H1 (cell line): ENCODE measurements around the gene YRDC. TPM values are rescaled to one million over a fixed set of nuclear protein-coding genes. Genes with fewer than 3 reads are reported as not detected.
A peak's percentile ranks its signal among the peaks of the same experiment; 100 is the strongest.

Source experiments
- CTCF ChIA-PET: fragments of 300-600 bp; sonication (Branson Sonifier 250); formaldehyde crosslinking; loops from one replicate; lab custom pipeline; 2021; ENCODE audit not compliant: partially characterized antibody; lab: Charles Lee
- POLR2A ChIA-PET: fragments of 300-600 bp; sonication (Branson Sonifier 250); formaldehyde crosslinking; loops from one replicate; lab custom pipeline; 2021; ENCODE audit warnings: inconsistent platforms; ENCODE audit not compliant: partially characterized antibody; lab: Charles Lee
- DNase-seq, 2 experiments: peaks; one replicate each; pipeline versions ENCODE4 v3.0.0 to v3.0.0-alpha.2; 2010 to 2022; ENCODE audit warnings: low spot score in 2 of 2, low read depth in 1 of 2, mixed read lengths in 1 of 2
- FAIRE-seq: peaks from 2 replicates; lab custom pipeline; 2011; peaks lifted over from hg19 to GRCh38; lab: Jason Lieb, UNC
- H2AFZ ChIP-seq: 2 replicates; pipeline ENCODE4 v1.8.1; 2012; ENCODE audit warnings: low read length, inconsistent platforms
- H2AK5ac ChIP-seq: 2 replicates; pipeline ENCODE4 v1.6.1; 2013; ENCODE audit warnings: low read depth, low read length
- H2BK120ac ChIP-seq: replicated peaks from 2 replicates; pipeline ENCODE3; 2013; ENCODE audit warnings: low read depth, low read length, inconsistent platforms
- H2BK12ac ChIP-seq: 2 replicates; pipeline ENCODE4 v1.6.1; 2013; ENCODE audit warnings: low read depth, low read length
- H2BK15ac ChIP-seq: 2 replicates; pipeline ENCODE4 v1.6.1; 2013; ENCODE audit warnings: low read length
- H2BK20ac ChIP-seq: 2 replicates; pipeline ENCODE4 v1.6.1; 2013; ENCODE audit warnings: low read length
- H2BK5ac ChIP-seq: 2 replicates; pipeline ENCODE4 v1.6.1; 2013; ENCODE audit warnings: low read depth, low read length
- H3K14ac ChIP-seq: 2 replicates; pipeline ENCODE4 v1.6.1; 2013; ENCODE audit warnings: inconsistent platforms; ENCODE audit not compliant: insufficient read length
- H3K18ac ChIP-seq: 2 replicates; pipeline ENCODE4 v1.6.1; 2013; ENCODE audit warnings: low read length; ENCODE audit errors: extremely low read depth
- H3K23ac ChIP-seq: 2 replicates; pipeline ENCODE4 v1.6.1; 2013; ENCODE audit warnings: inconsistent platforms; ENCODE audit not compliant: insufficient read length
- H3K23me2 ChIP-seq: 2 replicates; pipeline ENCODE4 v1.6.1; 2013; ENCODE audit warnings: low read depth, low read length
- H3K27ac ChIP-seq: 2 replicates; pipeline ENCODE4 v1.6.1; 2011; ENCODE audit warnings: low read depth, low read length, inconsistent platforms
- H3K27me3 ChIP-seq, 4 experiments: replicated peaks in 1 of 4; 1 replicate in 1 of 4; 2 replicates in 3 of 4; pipeline versions ENCODE4 v1.6.1 to v1.8.1; 2011 to 2013; ENCODE audit warnings: low read length in 3 of 4, mild to moderate bottlenecking in 3 of 4, inconsistent platforms in 2 of 4, mixed read lengths in 2 of 4, moderate library complexity in 1 of 4; ENCODE audit not compliant: control insufficient read depth in 3 of 4, insufficient read depth in 3 of 4; ENCODE audit errors: extremely low read depth in 1 of 4
- H3K36me3 ChIP-seq, 4 experiments: 2 replicates each; pipeline versions ENCODE4 v1.6.1 to v1.8.1; 2011 to 2013; ENCODE audit warnings: mild to moderate bottlenecking in 4 of 4, low read length in 3 of 4, moderate library complexity in 2 of 4, control low read depth in 1 of 4, inconsistent platforms in 1 of 4; ENCODE audit not compliant: insufficient read depth in 4 of 4, control insufficient read depth in 2 of 4
- H3K4ac ChIP-seq: replicated peaks from 2 replicates; pipeline ENCODE3; 2013; ENCODE audit warnings: low read length, low read depth, mixed read lengths, inconsistent platforms; ENCODE audit not compliant: insufficient read length
- H3K4me1 ChIP-seq, 4 experiments: replicated peaks in 1 of 4; 1 replicate in 1 of 4; 2 replicates in 3 of 4; pipeline versions ENCODE4 v1.6.1 to v1.8.1; 2011 to 2013; ENCODE audit warnings: low read length in 3 of 4, inconsistent platforms in 2 of 4, mixed read lengths in 1 of 4; ENCODE audit not compliant: insufficient read depth in 4 of 4, control insufficient read depth in 3 of 4
- H3K4me2 ChIP-seq, 2 experiments: 2 replicates each; pipeline versions ENCODE4 v1.6.1 to v1.8.1; 2011 to 2013; ENCODE audit warnings: low read depth in 2 of 2, low read length in 2 of 2, control low read depth in 1 of 2, inconsistent platforms in 1 of 2, mild to moderate bottlenecking in 1 of 2; ENCODE audit not compliant: insufficient read depth in 1 of 2
- H3K4me3 ChIP-seq, 4 experiments: fragments of 200-600, 300-600 bp in 1 of 4; sonication (generic), shearing (Covaris generic), sonication (Bioruptor Twin) in 1 of 4; 2 replicates each; pipeline versions ENCODE4 v1.5.1 to v1.8.1; 2011 to 2016; ENCODE audit warnings: low read length in 4 of 4, low read depth in 3 of 4, control low read depth in 2 of 4, inconsistent platforms in 2 of 4, mild to moderate bottlenecking in 2 of 4, mixed read lengths in 1 of 4, moderate library complexity in 1 of 4; ENCODE audit not compliant: insufficient read depth in 2 of 4; ENCODE audit errors: extremely low read depth in 1 of 4
- H3K56ac ChIP-seq: replicated peaks from 2 replicates; pipeline ENCODE3; 2013; ENCODE audit warnings: low read depth, mild to moderate bottlenecking, mixed read lengths, low read length, inconsistent platforms; ENCODE audit not compliant: insufficient read length
- H3K79me1 ChIP-seq: 2 replicates; pipeline ENCODE4 v1.6.1; 2013; ENCODE audit warnings: low read depth, low read length, control low read depth
- H3K79me2 ChIP-seq, 2 experiments: 2 replicates each; pipeline versions ENCODE4 v1.6.1 to v1.8.1; 2012 to 2013; ENCODE audit warnings: low read length in 2 of 2, mild to moderate bottlenecking in 2 of 2, inconsistent platforms in 1 of 2; ENCODE audit not compliant: insufficient read depth in 2 of 2, control insufficient read depth in 1 of 2
- H3K9ac ChIP-seq, 4 experiments: replicated peaks in 1 of 4; 1 replicate in 1 of 4; 2 replicates in 3 of 4; pipeline versions ENCODE4 v1.6.1 to v1.8.1; 2011 to 2013; ENCODE audit warnings: low read depth in 3 of 4, low read length in 3 of 4, control low read depth in 2 of 4, mild to moderate bottlenecking in 2 of 4, moderate library complexity in 2 of 4, inconsistent platforms in 1 of 4; ENCODE audit errors: extremely low read depth in 1 of 4
- H3K9me3 ChIP-seq, 2 experiments: 2 replicates each; pipeline versions ENCODE4 v1.6.1 to v1.8.1; 2012 to 2013; ENCODE audit warnings: mild to moderate bottlenecking in 2 of 2, moderate library complexity in 2 of 2, control low read depth in 1 of 2, inconsistent platforms in 1 of 2, low read depth in 1 of 2, low read length in 1 of 2, mixed read lengths in 1 of 2; ENCODE audit not compliant: insufficient read depth in 2 of 2
- H4K20me1 ChIP-seq, 2 experiments: replicated peaks in 1 of 2; 2 replicates each; pipeline versions ENCODE3 to v1.8.1; 2011 to 2013; ENCODE audit warnings: inconsistent platforms in 2 of 2, low read length in 2 of 2, mild to moderate bottlenecking in 1 of 2; ENCODE audit not compliant: insufficient read depth in 2 of 2, control insufficient read depth in 1 of 2
- H4K5ac ChIP-seq: 2 replicates; pipeline ENCODE4 v1.6.1; 2013; ENCODE audit warnings: low read length, low read depth, mixed read lengths, inconsistent platforms; ENCODE audit not compliant: insufficient read length
- H4K8ac ChIP-seq: 2 replicates; pipeline ENCODE4 v1.8.0; 2013; ENCODE audit warnings: mild to moderate bottlenecking, moderate library complexity, low read length, inconsistent platforms; ENCODE audit not compliant: insufficient read depth; ENCODE audit errors: extremely low read depth
- H4K91ac ChIP-seq: replicated peaks from 2 replicates; pipeline ENCODE3; 2013; ENCODE audit warnings: low read length, mixed read lengths, inconsistent platforms; ENCODE audit not compliant: insufficient read length
- CBX5 ChIP-seq: fragments of 300-800, 300-1000 bp; sonication (generic); IDR thresholded peaks from 2 replicates; pipeline ENCODE4 v1.7.1; 2016; ENCODE audit warnings: antibody characterized with exemption, low read length, low read depth
- EGR1 ChIP-seq: IDR thresholded peaks from 2 replicates; pipeline ENCODE4 v1.6.1; 2011; ENCODE audit warnings: low read depth, low read length, borderline replicate concordance
- KDM1A ChIP-seq: fragments of 200-600, 300-600 bp; sonication (generic); IDR thresholded peaks from 2 replicates; pipeline ENCODE4 v1.7.1; 2016; ENCODE audit warnings: mild to moderate bottlenecking, low read length, borderline replicate concordance
- KDM4A ChIP-seq: IDR thresholded peaks from one replicate; pipeline ENCODE4 v1.7.1; 2012; ENCODE audit warnings: low read depth, mild to moderate bottlenecking, moderate library complexity, low read length, inconsistent platforms; ENCODE audit not compliant: severe bottlenecking
- PHF8 ChIP-seq: fragments of 200-600 bp; sonication (generic); conservative IDR thresholded peaks from 2 replicates; pipeline ENCODE4 v1.7.1; 2012; ENCODE audit warnings: low read depth, mild to moderate bottlenecking, inconsistent platforms, low read length, moderate library complexity
- YY1 ChIP-seq: IDR thresholded peaks from 2 replicates; pipeline ENCODE4 v1.6.1; 2011; ENCODE audit warnings: low read depth, mild to moderate bottlenecking, low read length
- WGBS, 2 experiments: shearing (Covaris generic) in 1 of 2; methylation state at CpG; one replicate each; pipeline versions ENCODE4 v1.1.6 to v1.1.7; 2013 to 2015; ENCODE audit warnings: low lambda C conversion rate in 2 of 2, mixed read lengths in 2 of 2, inconsistent platforms in 1 of 2, low coverage in 1 of 2, missing lambda C conversion rate in 1 of 2; ENCODE audit not compliant: insufficient replicate concordance in 2 of 2, insufficient coverage in 1 of 2, insufficient read length in 1 of 2; ENCODE audit errors: extremely low coverage in 1 of 2, missing lambda C conversion rate in 1 of 2; 5-methylcytosine and 5-hydroxymethylcytosine counted together
- polyA plus RNA-seq, 7 experiments: library from polyadenylated mRNA; depleted of rRNA in 3 of 7; stranded (reverse) in 5 of 7; unstranded in 2 of 7; fragments of >200 nt in 5 of 7; fragments of 200-250 nt in 2 of 7; gene quantifications; 1 replicate in 5 of 7; 2 replicates in 1 of 7; 4 replicates in 1 of 7; pipeline versions ENCODE4 v1.2.1 to v1.2.3, GENCODE V29; 2011 to 2013; ENCODE audit warnings: missing spikeins in 2 of 7, mixed read lengths in 2 of 7
- total RNA-seq: library from RNA; stranded (reverse); fragmentation: NEBNext Ultra II Directional; extraction: Animal tissue kit (Norgen Biotek cat#: 25700); gene quantifications from 2 replicates; pipeline ENCODE4 v1.2.1, GENCODE V29; 2021
- TF ChIP-seq, protein P1 (sequence below): IDR thresholded peaks from 2 replicates; pipeline ENCODE4 v1.6.1; 2012; ENCODE audit warnings: inconsistent platforms
- TF ChIP-seq, protein P2 (sequence below): IDR thresholded peaks from 2 replicates; pipeline ENCODE4 v1.6.1; 2012; ENCODE audit warnings: inconsistent platforms

YRDC gene
- total and polyA plus RNA-seq, 2 of the 8 experiments (the other 6 are each of a cell fraction or from before 2014, with no cell fraction given): 21.1 to 21.6 TPM

DNA sequence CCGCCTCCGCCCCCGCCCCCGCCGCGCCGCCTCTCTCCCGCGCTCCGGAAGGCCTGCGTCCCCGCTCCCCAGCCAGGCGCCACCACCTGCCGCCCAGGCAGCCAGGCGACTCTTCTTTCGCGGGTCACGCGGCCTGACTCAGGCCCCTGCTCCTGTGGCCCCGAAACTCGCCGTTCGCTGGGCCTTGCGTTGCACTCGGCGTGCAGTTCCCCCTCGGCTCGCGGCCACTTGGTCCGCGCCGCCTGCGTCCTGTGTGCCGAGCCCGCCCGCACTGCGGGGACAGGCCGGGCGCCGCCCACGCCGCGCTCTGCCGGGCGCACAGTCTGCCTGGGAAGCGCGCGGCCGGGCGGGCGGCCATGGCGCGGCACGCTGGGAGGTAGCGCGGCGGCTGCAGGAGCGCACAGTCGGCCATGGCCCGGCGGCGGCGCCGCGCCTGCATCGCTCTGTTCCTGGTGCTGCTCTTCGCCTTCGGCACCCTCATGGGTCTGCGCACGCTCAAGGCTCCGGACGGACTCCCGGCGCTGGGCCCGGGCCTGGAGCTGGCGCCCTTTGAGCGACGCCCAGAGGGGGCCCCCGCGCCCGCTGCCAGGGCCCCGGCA lies 14.1 kb downstream of the YRDC start, which contains the start of gene MANEAL:
TSS of gene MANEAL (plus strand) at position 75 of the 599 bp plus-strand sequence. CDS start at position 411, 336 bp downstream.
- H2AK5ac ChIP-seq: no peak within 1 kb of the TSS
- H3K27ac ChIP-seq: no peak within 1 kb of the TSS
- ChIA-PET CTCF (interaction anchor here (0.7 to 1.1 kb wide), 2 partner anchors 28 to 66 kb away, joined by 3 to 5 read pairs; partner anchors contain the start of gene MTF1), POLR2A (interaction anchor here (1.0 to 1.9 kb wide), 4 partner anchors 8 to 65 kb away, joined by 3 to 24 read pairs (median 4); partner anchors contain the start of genes C1orf122, MTF1 and YRDC)
- peaks cover 0 to 7% (median 5%) of the 10 kb centered on the region in 4 experiments; a peak in 6 of 7 replicates for H3K4me1 ChIP-seq
- H3K4me3 ChIP-seq: peak within 1 kb of the TSS; percentile 60 to 79 (median 68)
- no peaks in the 10 kb centered on the region for H3K79me1 ChIP-seq
- H3K23ac ChIP-seq: no peak within 1 kb of the TSS
- peaks cover 8% of the 10 kb centered on the region for H3K23me2 ChIP-seq
- H2AFZ ChIP-seq: peak within 1 kb of the TSS; percentile 47; the same call in 1 of the 2 replicates
- H2BK5ac ChIP-seq: no peak within 1 kb of the TSS; the same call in 1 of the 2 replicates
- no peak within 1 kb of the TSS for H2BK20ac ChIP-seq
- no peak within 1 kb of the TSS for H2BK12ac ChIP-seq
- H2BK15ac ChIP-seq: no peak within 1 kb of the TSS
- no peaks in the 10 kb centered on the region for H3K36me3 ChIP-seq
- H3K9me3 ChIP-seq: no peaks in the 10 kb centered on the region
- no peak within 1 kb of the TSS for H4K5ac ChIP-seq
- H2BK120ac ChIP-seq: no peak within 1 kb of the TSS
- peak within 1 kb of the TSS; percentile 79 to 99 for H3K4me2 ChIP-seq
- H4K8ac ChIP-seq: peak within 1 kb of the TSS; percentile 42; the same call in 1 of the 2 replicates
- H4K91ac ChIP-seq: peak within 1 kb of the TSS; percentile 54
- peaks cover 10 to 38% (median 31%) of the 10 kb centered on the region in 4 experiments for H3K27me3 ChIP-seq
- H3K56ac ChIP-seq: no peak within 1 kb of the TSS
- H3K4ac ChIP-seq: no peak within 1 kb of the TSS
- no peaks in the 10 kb centered on the region for H3K79me2 ChIP-seq
- H4K20me1 ChIP-seq: peaks cover 0 to 7% of the 10 kb centered on the region in 2 experiments
- DNase-seq (peak in 1 of 2 experiments; percentile 60), FAIRE-seq (no peak)
- 2% methylated on average over 21 of the region's 82 CpGs; no CpG with 5 or more reads in 1 of the 2 experiments for WGBS, 2 experiments
- H3K14ac ChIP-seq: no peak within 1 kb of the TSS
- TF ChIP-seq KDM1A: no peak
- no peak for TF ChIP-seq CBX5
- peak; percentile 83 for TF ChIP-seq KDM4A
- TF ChIP-seq PHF8: 0 out of 2 replicates have a peak, but pooled peaks have one; percentile 42
- peak; percentile 86; the same call in 1 of the 2 replicates for TF ChIP-seq YY1
- peak; percentile 34; the same call in 1 of the 2 replicates for TF ChIP-seq EGR1
- TF ChIP-seq, protein P1, sequence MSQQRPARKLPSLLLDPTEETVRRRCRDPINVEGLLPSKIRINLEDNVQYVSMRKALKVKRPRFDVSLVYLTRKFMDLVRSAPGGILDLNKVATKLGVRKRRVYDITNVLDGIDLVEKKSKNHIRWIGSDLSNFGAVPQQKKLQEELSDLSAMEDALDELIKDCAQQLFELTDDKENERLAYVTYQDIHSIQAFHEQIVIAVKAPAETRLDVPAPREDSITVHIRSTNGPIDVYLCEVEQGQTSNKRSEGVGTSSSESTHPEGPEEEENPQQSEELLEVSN: 0 out of 2 replicates have a peak, but pooled peaks have one; percentile 30
- TF ChIP-seq, protein P2, sequence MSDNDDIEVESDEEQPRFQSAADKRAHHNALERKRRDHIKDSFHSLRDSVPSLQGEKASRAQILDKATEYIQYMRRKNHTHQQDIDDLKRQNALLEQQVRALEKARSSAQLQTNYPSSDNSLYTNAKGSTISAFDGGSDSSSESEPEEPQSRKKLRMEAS: peak; percentile 57; the same call in 1 of the 2 replicates
- peak within 1 kb of the TSS; percentile 90 for H3K18ac ChIP-seq
- peak within 1 kb of the TSS in 2 of 4 experiments; percentile 20 to 42; a peak in 1 of 7 replicates for H3K9ac ChIP-seq
